GM19035 (cell line): ENCODE results near the gene ITSN1.
"Not testable (repeated sequence)": the region's sequence is repeated elsewhere in the genome, so short reads cannot be mapped to it uniquely, and the experiment has no call there.

ENCODE experiments used
- ATAC-seq: cut with Tn5 transposase; IDR thresholded peaks from one replicate; pipeline ENCODE4 v1.9.1; 2021; ENCODE audit not compliant: unreplicated experiment

Gene ITSN1

DNA sequence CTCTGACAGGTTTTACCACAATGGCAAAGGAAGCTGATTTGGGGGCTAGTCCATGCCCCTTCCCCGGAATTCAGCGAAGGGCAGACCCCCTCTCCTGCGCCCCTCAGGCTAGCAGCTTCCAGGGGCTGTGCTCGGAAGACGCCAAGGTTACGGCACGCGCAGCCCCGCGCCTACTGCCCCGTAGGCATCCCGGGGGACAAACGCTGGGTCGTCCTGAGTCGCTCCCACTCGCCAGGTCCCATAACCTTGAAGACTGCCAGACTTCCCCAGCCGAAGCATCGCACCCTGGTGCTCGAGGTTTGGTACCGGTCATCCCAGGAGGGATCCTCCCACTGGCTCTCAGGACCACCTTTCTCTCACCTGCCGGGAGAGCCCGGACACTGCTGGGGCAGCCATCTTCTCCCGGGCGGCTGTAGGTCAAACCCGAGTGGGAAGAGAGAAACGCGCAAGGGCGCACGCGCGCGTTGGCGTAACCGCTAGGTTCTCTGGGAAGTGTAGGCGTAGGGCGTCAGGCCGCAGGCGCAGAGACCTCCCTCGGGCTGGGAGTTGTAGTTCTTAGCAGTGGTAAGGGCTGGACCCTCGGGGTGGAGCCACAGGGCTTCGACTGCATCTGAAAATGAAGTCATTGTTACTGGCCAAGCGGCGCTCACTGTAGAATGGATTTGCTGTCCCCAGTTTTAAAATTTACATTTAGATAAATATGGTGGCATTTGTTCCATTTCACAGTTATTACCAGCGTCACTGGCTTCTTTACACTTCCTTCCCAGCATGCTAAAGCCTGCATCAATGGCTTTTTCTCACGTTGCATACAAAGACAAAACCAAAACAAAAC is 273.3 kb downstream of the ITSN1 start, which contains the start of gene ATP5PO:
ATP5PO (minus strand) TSS at position 437 of the 832 bp plus-strand sequence; CDS start at position 396, 41 bp downstream.
- ATAC-seq, result peak; percentile 99

DNA sequence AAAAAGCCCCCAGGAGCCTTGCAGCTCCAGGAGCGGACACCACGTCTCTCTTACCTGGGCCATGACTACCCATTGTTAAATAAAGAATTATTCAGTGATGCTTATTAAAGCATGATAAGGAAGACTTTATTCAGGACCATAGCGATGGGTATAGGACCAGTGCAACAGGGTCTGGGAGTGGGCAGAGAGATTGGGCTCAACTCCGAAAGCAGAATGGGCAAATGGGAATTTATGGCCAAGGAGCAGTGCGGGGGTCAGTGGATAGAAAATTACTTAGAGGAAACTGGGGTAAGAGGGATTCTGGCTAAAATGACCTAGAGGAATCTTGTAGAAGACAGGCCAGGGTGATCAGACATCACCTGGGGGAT is 273.9 kb downstream of the ITSN1 start:
- peak; percentile 4 for ATAC-seq

DNA sequence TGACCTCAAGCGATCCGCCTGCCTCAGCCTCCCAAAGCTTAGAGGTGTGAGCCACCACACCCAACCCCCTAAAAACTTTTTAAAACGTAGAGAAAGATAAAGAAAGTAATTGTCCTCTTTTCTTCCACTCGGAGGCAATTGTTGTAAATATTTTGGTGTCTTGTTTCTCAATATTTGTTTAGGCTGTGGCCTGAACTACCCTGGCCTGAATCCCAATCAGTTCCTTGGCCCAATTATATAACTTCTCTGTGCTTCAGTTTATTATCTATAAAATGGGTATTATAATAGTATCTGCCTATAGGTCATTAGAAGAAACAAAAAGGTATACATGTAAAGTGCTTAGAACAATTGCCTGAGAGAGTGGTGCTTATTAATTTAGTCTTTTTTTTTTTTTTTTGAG is 275.1 kb downstream of the ITSN1 start:
- ATAC-seq, result no peak

DNA sequence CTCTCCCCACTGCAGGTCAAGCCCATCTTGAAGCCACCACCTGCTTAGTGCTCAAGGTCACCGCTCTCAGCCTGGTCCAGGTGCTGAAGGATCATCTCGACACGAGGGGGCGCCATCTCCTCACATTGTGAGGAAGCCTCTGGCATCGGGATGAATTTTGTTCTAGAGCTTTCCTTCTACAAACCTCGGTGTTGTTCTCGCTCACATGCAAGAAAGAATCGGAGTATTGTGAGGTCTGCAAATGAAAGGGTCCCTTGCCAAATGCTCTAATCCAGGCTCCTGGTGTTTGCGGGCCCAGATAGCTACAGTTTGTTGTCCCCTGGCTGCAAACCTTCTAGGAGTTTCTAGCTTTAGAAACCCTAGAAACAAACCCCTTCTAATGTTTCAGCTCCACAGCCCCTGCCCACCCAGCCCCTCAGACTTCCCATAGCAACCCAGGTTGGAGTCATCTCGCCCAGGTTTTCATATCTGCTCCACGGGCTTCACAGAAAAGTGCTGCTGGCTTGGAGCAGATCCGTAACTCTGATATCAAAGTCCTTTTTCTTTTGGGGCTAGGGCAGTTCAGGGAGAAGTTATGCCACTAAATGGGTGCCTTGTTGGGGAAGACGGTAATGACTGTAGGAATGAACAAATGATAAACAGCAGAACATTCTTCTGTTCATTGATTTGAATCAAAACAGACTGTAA is 281.9 kb downstream of the ITSN1 start:
- ATAC-seq, result peak; percentile 87

DNA sequence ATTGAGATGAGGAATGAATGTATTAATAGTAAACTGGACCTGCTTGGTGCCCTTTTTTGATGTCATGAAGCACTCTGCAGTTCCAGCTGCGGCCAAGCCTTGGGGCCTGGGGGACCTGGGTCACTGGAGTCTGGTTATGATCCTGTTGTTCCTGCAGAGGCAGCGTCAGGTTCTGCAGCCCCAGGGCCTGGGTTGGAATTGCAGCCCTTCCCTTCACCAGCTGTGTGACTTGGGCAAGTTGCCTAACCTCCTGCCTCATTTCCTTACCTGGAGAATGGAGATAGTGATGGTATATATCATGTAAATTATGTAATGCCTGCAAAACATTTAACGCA is 282.4 kb downstream of the ITSN1 start:
- ATAC-seq, result no peak

DNA sequence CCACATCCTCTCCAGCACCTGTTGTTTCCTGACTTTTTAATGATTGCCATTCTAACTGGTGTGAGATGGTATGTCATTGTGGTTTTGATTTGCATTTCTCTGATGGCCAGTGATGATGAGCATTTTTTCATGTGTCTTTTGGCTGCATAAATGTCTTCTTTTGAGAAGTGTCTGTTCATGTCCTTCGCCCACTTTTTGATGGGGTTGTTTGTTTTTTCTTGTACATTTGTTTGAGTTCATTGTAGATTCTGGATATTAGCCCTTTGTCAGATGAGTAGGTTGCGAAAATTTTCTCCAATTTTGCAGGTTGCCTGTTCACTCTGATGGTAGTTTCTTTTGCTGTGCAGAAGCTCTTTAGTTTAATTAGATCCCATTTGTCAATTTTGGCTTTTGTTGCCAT is 283.9 kb downstream of the ITSN1 start:
- not testable (repeated sequence) for ATAC-seq

DNA sequence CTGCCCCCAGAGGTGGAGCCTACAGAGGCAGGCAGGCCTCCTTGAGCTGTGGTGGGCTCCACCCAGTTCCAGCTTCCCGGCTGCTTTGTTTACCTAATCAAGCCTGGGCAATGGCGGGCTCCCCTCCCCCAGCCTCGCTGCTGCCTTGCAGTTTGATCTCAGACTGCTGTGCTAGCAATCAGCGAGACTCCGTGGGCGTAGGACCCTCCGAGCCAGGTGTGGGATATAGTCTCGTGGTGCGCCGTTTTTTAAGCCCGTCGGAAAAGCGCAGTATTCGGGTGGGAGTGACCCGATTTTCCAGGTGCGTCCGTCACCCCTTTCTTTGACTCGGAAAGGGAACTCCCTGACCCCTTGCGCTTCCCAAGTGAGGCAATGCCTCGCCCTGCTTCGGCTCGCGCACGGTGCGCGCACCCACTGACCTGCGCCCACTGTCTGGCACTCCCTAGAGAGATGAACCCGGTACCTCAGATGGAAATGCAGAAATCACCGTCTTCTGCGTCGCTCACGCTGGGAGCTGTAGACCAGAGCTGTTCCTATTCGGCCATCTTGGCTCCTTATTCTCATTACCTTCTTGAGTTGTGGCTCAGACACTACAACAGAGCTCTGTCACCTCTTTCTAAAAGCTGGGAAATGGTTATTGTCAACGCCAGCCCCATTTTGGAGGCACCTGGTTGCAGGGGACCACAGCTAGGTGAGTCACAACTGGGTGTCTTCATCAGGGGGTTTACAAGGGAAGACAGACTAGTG is 288.9 kb downstream of the ITSN1 start:
- not testable (repeated sequence) for ATAC-seq

DNA sequence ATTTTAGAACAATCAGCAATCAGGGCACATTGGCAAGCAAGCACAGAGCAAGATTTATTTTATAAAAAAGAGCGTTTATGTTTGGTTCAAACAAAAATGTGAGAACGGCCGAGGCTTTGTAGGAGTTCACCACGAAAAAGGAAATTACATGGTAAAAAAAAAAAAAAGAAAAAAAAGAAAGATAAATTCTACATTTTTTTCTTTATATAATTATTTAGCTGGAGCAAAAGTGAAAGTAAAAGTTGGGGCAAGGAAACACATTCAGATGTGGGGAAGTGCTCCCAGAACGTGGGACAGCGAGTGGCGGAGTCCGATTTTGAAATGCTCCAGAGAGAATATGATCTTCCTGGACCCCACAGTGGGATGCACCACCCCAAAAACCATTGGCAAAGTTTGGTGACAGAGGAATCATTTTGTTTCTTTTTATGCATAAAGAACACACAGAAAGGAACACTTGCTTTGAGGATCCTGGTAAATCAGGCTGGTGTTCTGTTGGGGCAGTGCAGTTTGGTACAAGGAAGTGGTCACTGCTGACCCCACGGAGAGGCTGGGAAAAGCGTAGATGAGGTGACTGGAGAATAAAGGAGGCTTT is 289.6 kb downstream of the ITSN1 start:
- no peak for ATAC-seq

DNA sequence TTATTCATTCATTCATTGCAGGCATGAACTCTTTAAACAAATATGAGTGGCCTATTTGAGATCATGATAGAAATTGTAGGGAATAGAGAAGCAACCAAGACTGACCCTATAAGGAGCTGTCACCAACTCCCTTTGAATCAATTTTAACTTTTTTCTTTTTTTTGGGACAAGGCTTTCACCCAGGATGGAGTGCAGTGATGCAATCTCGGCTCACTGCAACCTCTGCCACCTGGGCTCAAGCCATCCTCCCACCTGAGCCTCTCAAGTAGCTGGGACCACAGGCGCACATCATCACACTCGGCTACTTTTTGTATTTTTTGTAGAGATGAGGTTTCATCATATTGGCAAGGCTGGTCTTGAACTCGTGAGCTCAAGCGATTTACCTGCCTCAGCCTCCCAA is 290.4 kb downstream of the ITSN1 start:
- ATAC-seq, result no peak

DNA sequence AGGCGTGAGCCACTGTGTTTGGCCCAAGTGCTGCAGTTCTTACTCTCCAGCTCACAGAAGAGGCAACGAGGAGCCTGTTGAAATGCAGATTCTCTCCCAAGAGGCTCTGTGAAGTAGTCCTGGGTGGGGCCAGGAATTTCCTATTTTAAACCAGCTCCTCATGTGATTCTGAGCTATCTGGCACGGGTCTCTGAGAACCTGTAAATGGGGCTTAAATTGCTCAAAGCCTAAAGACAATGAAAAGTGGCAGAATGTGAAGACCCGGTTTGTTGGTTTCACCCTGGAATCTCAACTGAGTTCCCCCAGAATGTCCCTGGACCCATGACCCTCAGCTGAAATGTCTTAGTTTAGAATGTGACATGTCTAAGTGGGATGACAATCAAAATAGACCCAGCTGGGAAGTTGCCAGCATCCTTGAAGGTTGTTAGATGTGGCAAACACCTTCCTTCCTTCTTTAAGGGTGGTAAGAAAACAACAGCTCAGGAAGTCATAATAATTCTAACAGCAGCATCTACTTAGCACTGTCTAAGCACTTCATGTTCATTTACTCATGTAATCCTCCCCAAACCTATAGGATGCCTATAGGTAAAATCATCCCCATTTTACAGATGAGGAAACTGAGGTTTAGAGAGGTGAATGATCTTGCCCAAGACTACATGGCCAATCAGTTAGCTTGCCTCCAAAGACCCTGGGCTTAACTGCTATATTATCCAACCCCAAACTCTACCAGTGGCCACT is 294.2 kb downstream of the ITSN1 start:
- no peak for ATAC-seq

DNA sequence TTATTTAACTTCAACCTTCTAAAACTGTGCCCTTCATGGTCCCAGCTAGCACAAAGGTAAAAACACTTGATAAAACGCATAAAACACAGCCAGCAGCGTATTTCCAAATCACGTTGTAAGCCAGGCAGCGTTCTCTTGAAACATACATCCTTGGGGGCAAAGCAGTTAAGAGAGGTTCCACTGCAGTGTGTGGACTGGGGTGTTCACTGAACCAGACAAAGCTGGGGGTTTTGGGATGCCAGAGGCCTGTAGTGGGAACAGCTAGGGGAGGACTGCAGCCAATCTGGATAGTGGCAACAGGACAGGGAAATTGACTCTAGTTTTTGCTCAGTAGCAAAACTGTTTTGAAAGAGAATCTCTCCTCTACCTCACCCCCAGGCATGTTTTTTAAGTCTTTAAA is 294.8 kb downstream of the ITSN1 start:
- no peak for ATAC-seq

DNA sequence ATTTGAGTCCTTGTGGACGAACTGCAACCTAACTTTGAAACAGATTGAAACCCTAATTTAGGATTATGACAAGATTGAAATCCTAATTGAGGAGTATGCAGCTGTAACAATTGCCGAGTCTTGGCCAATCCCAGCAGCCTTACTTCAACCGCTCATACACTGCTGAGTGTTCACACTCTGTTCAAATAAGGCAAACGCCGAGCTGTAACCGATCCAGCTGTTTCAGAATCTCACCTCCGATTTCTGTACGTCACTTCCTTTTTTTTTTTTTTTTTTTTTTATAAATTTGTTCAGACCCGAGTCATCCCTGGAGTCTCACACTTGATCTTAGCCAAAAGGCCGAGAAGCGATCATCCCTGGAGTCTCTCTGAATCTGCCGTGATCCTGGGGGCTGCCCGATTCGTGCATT is 295.6 kb downstream of the ITSN1 start:
- no peak for ATAC-seq

DNA sequence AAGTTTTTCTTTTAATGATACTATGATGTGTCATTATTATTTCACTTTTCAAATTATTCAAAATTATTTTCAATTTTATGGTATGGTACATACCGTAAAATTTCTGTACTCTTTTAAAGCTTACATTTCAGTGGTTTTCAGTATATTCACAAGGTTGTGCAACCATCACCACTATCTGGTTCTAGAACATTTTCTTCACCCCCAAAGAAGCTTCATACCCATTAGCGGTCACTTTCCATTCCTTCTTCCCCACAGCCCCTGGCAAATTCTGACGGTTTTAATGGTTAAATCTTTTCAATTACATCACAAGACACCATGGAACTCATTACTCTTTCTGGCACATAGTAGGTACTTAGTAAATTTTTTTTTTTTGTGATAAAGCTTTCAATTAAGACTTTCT is 296.1 kb downstream of the ITSN1 start:
- no peak for ATAC-seq

DNA sequence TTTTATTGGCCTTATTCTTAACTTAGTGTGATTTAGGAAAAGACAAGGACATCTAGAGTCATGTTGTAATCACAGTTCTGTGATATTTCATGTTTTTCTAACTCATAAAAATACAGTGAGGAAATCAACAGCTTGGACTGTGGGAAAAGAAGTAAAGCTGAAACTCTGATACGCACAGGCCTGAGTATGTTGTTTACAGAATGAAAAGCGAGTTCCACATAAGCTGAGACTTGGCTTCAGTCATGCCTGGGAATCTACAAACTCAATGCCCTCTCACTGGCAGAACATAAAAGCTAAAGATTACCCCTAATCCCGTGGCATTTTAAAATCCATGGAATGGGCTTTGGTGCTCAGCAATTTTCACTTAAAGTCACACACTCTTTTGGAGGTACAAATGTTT is 296.9 kb downstream of the ITSN1 start:
- no peak for ATAC-seq

DNA sequence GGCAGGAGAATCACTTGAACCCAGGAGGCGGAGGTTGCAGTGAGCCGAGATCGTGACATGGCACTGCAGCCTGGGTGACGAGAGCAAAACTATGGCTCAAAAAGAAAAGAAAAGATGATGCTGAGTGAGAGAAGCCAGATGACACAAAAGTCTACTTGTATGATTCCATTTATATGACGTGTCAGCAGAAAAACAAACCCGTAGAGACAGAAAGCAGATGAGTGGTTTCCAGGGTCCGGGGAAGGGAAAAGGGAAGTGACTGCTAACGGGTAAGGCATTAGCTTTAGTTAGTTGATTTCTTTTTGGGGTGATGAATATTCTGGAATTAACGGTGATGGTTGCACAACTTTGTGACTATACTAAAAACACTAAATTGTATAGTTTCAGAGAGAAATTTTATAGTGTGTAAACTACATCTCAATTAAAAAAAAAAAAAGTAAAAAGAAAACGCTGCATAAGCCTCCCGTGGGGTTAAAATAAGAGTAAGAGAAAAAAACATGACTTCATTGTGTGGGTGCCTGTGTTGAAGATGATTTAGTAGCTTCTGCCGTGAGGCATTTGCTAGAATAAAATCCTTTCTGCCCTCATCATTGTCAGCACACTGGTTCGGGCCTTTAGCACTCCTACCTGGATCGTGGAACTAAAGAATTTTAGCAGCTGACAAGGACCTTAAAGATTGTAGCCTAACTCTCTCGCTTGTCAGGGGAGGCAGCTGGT is 298.0 kb downstream of the ITSN1 start:
- no peak for ATAC-seq

DNA sequence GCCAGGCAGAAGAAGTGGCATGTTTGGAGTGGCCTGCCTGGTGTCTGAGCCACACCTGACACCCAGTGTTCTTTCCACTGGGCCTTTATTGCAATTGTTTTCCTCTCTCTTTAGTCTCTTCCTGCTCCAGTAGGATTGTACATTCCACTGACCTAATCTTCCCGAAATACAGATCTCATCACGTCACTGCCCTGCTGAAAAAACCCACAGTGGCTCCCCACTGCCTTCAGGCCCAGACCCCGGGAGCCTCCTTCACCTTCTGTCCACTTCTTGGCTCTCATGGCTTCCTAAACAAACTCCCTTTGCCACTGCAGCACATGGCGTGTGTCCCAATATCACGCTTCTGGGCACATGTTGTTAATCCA is 298.6 kb downstream of the ITSN1 start:
- ATAC-seq, result no peak

DNA sequence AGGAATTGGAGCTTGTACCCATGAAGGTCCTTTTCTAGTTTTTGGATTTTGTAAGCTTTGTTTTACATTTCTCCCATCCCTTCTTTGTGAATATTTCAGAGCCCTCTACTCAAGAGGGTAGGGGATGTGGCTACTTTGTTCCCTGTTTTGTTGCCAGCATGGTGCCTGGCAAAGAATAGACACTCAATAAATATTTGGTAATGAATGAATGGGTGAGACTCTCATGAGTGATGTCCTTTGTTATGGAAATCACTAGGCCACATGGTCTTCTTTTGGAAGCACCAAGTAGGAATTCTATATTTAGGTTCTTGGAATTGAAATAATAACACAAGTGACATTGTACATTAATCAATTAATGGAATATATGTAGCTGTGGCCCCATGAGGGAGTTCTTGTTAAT is 300.1 kb downstream of the ITSN1 start:
- ATAC-seq, result no peak

DNA sequence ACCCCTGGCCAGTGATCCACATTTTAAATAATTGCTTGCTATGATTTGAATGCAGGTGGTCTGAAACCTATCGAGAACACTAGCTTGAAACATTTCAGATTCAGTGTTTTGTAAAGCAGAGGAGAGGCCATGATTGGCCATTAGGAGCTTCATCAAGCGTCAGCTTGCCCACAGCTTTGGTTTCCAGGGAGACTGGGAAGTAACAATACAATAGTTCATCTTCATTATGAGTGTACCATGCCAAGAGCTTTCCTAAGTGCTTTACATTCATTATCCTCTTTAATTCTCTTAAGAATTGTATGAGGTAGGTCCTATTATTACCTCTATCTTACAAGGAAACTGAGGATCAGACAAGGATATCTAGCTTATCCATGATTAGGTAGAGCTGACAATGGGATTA is 301.0 kb downstream of the ITSN1 start:
- no peak for ATAC-seq

DNA sequence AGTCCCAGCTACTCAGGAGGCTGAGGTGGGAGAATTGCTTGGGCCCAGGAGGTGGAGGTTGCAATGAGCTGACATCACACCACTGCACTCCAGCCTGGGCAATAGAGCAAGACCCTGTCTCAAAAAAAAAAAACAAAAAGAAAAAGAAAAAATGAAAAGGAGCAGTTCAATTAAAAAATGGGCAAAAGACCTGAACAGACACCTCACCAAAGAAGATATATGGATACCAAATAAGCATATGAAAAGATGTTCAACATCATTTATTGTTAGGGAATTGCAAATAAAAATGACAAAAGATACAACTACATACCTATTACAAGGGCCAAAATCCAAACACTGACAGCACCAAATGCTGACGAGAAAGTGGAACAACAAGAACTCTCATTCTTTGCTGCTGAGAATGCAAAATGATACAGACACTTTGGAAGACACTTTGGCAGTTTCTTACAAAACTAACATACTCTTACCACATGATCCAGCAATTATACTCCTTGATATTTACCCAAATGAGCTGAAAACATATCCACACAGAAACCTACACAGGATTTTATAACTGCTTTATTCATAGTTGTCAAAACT is 302.0 kb downstream of the ITSN1 start:
- no peak for ATAC-seq
